ENCODE measurements around the gene URB1. TPM values are rescaled to one million over a fixed set of nuclear protein-coding genes. Genes with fewer than 3 reads are reported as not detected.

The URB1 gene
- total and polyA plus RNA-seq, 2 of the 8 experiments (the other 6 are each of a cell fraction or from before 2014, with no cell fraction given) = 8.1 to 28.9 TPM

DNA sequence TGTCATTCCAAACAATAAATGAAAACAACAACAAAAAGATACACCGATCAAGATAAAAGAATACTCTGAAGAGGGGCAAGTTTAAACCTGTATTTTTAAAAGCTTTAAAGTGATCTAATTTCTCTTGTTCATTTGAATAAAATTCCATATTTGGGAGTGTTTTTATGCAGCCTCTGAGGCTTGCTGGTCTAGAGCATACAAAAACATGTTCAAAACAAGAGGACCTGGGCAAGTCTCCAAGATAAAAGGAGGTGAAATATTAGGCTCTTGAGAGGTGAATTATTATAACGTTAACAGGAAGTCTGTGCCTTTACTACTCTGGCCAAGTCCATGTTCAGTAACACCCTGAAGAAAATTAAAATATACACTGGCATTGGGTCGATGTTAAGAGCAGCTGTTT lies 20.1 kb downstream of the URB1 start:
- 94% methylated on average over 3 of the region's 3 CpGs; no CpG with 5 or more reads in 1 of the 2 experiments for WGBS, 2 experiments (ENCODE audit: extremely low coverage in 1 of 2, insufficient coverage in 1 of 2, insufficient read length in 1 of 2, insufficient replicate concordance in 2 of 2, low coverage in 1 of 2, low lambda C conversion rate in 2 of 2, missing lambda C conversion rate in 1 of 2)
- Histone ChIP-seq H4K5ac (ENCODE audit: insufficient read length, low read depth, low read length) (no peak overlapping the region), H3K9ac (replicated peaks in 1 of 4; ENCODE audit: extremely low read depth in 1 of 4, low read depth in 3 of 4, low read length in 3 of 4) (no peak overlapping the region), H2BK5ac (ENCODE audit: low read depth, low read length) (no peak overlapping the region), H3K27ac (ENCODE audit: low read depth, low read length) (no peak overlapping the region), H3K4ac (replicated peaks; ENCODE audit: insufficient read length, low read depth, low read length) (no peak overlapping the region), H2AFZ (ENCODE audit: low read length) (no peak overlapping the region), H3K14ac (ENCODE audit: insufficient read length) (no peak overlapping the region), H2AK5ac (ENCODE audit: low read depth, low read length) (no peak overlapping the region), H3K4me2 (ENCODE audit: insufficient read depth in 1 of 2, low read depth in 2 of 2, low read length in 2 of 2) (no peak overlapping the region), H2BK20ac (ENCODE audit: low read length) (no peak overlapping the region), H2BK120ac (replicated peaks; ENCODE audit: low read depth, low read length) (no peak overlapping the region), H3K9me3 (ENCODE audit: insufficient read depth in 2 of 2, low read depth in 1 of 2, low read length in 1 of 2) (no peaks in the 10 kb centered on the region), H3K4me1 (replicated peaks in 1 of 4; ENCODE audit: control insufficient read depth in 3 of 4, insufficient read depth in 4 of 4, low read length in 3 of 4) (no peaks in the 10 kb centered on the region), H3K79me2 (ENCODE audit: control insufficient read depth in 1 of 2, insufficient read depth in 2 of 2, low read length in 2 of 2) (no peaks in the 10 kb centered on the region), H3K4me3 (ENCODE audit: extremely low read depth in 1 of 4, insufficient read depth in 2 of 4, low read depth in 3 of 4, low read length in 4 of 4) (no peak overlapping the region), H2BK15ac (ENCODE audit: low read length) (no peak overlapping the region), H3K56ac (replicated peaks; ENCODE audit: insufficient read length, low read depth, low read length) (no peak overlapping the region), H3K23ac (ENCODE audit: insufficient read length) (no peak overlapping the region), H4K8ac (ENCODE audit: extremely low read depth, insufficient read depth, low read length) (no peak overlapping the region), H3K79me1 (ENCODE audit: low read depth, low read length) (peaks cover 4% of the 10 kb centered on the region; the same call in 1 of the 2 replicates), H3K18ac (ENCODE audit: extremely low read depth, low read length) (no peak overlapping the region), H2BK12ac (ENCODE audit: low read depth, low read length) (no peak overlapping the region), H3K27me3 (replicated peaks in 1 of 4; ENCODE audit: control insufficient read depth in 3 of 4, extremely low read depth in 1 of 4, insufficient read depth in 3 of 4, low read length in 3 of 4) (no peaks in the 10 kb centered on the region), H3K23me2 (ENCODE audit: low read depth, low read length) (no peaks in the 10 kb centered on the region), H4K91ac (replicated peaks; ENCODE audit: insufficient read length, low read length) (no peak overlapping the region), H3K36me3 (ENCODE audit: control insufficient read depth in 2 of 4, insufficient read depth in 4 of 4, low read length in 3 of 4) (peaks cover 18 to 63% (median 39%) of the 10 kb centered on the region in 4 experiments), H4K20me1 (replicated peaks in 1 of 2; ENCODE audit: control insufficient read depth in 1 of 2, insufficient read depth in 2 of 2, low read length in 2 of 2) (peaks cover 1 to 2% of the 10 kb centered on the region in 2 experiments)
- DNase-seq (ENCODE audit: low read depth in 1 of 2, low spot score in 2 of 2) (no peak), FAIRE-seq (no peak)
- POLR2A ChIA-PET (ENCODE audit: partially characterized antibody) = no interaction called here
- CTCF ChIA-PET (ENCODE audit: partially characterized antibody) = interaction anchor here (0.9 to 1.8 kb wide), 5 partner anchors 9 to 229 kb away, joined by 3 to 6 read pairs (median 3); no protein-coding TSS in a partner anchor
- TF ChIP-seq TEAD4 (IDR thresholded peaks at IDR 0.05; ENCODE audit: low read depth, low read length) (no peak), SUZ12 (IDR thresholded peaks at IDR 0.05; ENCODE audit: low read length) (no peak), GTF2F1 (IDR thresholded peaks at IDR 0.05; ENCODE audit: borderline replicate concordance, low read depth, low read length) (no peak), SIRT6 (IDR thresholded peaks at IDR 0.05; ENCODE audit: low read length) (no peak), BACH1 (IDR thresholded peaks at IDR 0.05; ENCODE audit: low read length) (no peak), RXRA (IDR thresholded peaks at IDR 0.05; ENCODE audit: insufficient read depth, low read depth, low read length) (no peak), RFX5 (IDR thresholded peaks at IDR 0.05; ENCODE audit: borderline replicate concordance, low read depth, low read length) (no peak)
